ENCODE results near the gene IFNK.

GRCh38 chr9:27489087-27489876 is 34.8 kb upstream of the IFNK start:
- no peak for TF ChIP-seq CTCF (IDR thresholded peaks at IDR 0.05; ENCODE audit: low read depth, low read length, poor library complexity, severe bottlenecking)
- no peak for TF ChIP-seq EZH2phosphoT487 (IDR thresholded peaks at IDR 0.05; ENCODE audit: borderline replicate concordance, low read length)

All from DOHH2 (cell line).